HuH-7 (cell line): ENCODE results near the gene MAGIX.

Experiments used
- DNase-seq: peaks from one replicate; pipeline ENCODE4 v3.0.0; 2011; ENCODE audit warnings: low spot score

MAGIX gene

DNA sequence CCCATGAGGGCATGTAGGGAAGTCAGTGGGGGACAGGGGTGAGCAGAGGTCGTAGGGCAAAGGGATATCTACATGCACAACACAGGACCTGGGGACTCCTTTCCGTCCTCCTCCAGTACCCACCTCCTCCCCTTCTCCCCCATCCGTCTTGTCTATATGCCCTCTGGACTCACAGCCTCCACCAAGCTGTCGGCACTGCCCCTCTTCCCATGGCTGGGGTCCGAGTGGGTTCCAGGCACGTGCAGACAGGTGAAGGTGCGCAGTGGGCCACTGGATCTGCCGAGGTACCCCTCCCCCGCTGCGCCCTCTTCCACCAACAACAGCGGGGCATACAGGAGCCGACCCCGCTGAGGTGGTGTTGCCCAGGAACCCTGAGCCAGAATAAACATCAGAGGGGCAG lies 42.9 kb downstream of the MAGIX start:
- DNase-seq: no peak

- DNase-seq: no peak
Observed at GRCh38 chrX:49206543-49206942, 44.0 kb downstream of the MAGIX start.

- DNase-seq: no peak
Observed at GRCh38 chrX:49208399-49208798, 45.8 kb downstream of the MAGIX start.

DNA sequence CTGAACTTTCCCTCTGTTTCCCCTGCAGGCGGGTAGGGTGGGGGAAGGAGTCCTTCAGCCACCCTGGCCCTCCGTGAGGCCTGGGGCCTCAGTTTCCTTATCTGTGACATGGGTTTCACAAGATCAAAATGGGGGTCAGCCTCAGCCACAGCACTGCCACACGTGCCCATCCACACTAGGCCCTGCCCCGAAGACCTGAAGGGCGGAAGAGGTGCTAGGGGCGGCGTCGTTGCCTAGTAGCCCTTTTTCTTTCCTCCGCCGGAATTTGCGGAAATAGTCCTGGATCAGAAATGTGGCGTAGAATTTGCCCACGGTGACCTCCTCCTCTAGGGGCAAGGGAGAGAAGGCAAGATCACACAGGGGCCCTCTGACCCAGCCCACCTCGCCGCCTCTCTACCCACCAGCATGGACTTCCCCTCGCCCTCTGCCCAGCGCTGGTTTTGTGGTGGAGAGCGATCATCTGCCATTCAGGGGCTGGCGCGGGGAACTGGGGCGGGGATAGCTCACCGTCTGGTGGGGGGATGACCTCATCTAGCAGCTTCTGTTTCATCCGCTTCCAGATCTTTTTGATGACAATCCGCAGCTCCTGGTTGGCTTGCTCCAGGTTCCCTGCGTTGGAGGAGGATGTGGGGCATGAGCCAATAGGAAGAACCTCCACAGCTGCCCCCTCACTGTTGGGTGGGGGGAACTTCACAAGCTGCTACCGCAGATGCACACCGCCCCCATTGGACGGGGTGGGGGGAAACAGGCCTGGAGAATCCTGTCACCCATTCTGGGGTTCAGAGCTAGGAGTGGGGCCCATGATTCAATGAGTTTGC lies 47.1 kb downstream of the MAGIX start:
- no peak for DNase-seq

DNA sequence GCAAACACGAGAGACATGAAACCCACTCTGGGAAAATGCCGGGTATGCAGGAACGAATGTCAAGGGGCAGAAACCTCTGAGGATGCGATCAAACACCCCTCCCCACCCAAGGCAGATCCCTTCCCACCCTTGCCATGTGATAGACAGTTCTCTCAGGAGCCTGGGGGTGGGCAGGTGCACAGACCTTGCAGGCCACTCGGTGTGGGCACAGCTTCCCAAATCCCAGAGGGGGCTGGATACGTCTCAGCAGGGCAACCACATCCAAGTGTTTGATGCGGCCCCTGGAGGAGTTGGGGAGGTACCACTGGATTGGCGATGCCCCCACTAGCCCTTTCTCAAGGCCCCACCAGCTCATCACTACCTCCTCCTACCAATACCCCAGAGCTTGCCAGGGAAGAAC lies 47.8 kb downstream of the MAGIX start:
- DNase-seq: no peak

GRCh38 chrX:49211074-49211473 lies 48.5 kb downstream of the MAGIX start:
- no peak for DNase-seq

DNA sequence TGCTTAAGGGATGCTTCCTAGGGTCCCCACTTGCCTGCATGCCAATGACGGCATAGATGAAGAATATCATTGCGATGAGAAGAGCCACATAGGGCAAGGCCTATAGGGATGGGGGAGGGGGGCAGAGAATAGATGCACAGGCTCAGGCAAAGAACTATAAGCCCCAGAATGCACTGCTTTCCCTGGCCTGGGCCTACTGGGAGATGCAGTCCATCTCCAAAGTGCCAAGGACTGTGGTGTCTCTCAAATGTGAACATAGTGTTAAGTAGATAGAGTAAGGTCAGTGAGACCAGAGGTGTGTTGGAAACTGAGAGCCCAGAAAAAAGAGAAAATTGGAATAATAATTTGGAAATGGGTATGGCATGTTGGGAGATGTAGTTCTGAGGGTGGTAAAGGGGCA lies 49.7 kb downstream of the MAGIX start:
- no peak for DNase-seq

- no peak for DNase-seq
Observed at GRCh38 chrX:49212861-49213260, 50.3 kb downstream of the MAGIX start.

DNA sequence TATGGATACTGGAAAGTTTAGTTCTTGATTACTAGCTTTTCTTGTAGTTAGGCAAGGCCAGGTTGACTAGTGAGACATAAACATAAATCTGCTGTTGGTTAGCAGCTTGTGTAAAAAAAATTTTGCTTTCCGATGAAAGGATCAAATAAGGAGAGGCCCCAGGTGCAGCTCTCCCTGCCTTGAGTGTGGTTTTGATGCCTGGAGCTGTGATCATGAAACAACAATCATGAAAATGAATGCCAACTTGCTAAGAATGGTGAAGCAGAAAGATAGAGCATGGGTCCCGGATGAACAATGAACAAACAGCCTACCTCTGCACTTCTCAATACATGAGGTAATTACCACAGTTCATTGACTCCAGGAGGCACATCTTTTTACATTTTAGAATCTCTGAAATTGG lies 51.9 kb downstream of the MAGIX start:
- no peak for DNase-seq

GRCh38 chrX:49214996-49215526 lies 52.5 kb downstream of the MAGIX start:
- no peak for DNase-seq
